GM19023 (cell line): Measurements from ENCODE around the gene SNAP47.

Experiments used
- ATAC-seq: cut with Tn5 transposase; IDR thresholded peaks from one replicate; pipeline ENCODE4 v1.9.1; 2021; ENCODE audit warnings: mild to moderate bottlenecking, moderate library complexity; ENCODE audit not compliant: unreplicated experiment

The SNAP47 gene

GRCh38 chr1:227766653-227767277, 31.5 kb downstream of the SNAP47 start:
- ATAC-seq = no peak

- no peak for ATAC-seq
These were observed 32.3 kb downstream of the SNAP47 start for GRCh38 chr1:227767401-227768124.

GRCh38 chr1:227768125-227768439, 32.8 kb downstream of the SNAP47 start:
- ATAC-seq = no peak

GRCh38 chr1:227768640-227769039, 33.4 kb downstream of the SNAP47 start:
- ATAC-seq = no peak

- ATAC-seq = no peak
These were observed 34.1 kb downstream of the SNAP47 start for GRCh38 chr1:227769047-227769935.

GRCh38 chr1:227769936-227770494, 34.8 kb downstream of the SNAP47 start:
- ATAC-seq = no peak

- ATAC-seq = no peak
These were observed 35.6 kb downstream of the SNAP47 start for GRCh38 chr1:227770812-227771211.

- no peak for ATAC-seq
These were observed 36.1 kb downstream of the SNAP47 start for GRCh38 chr1:227771326-227771725.

GRCh38 chr1:227771771-227772170, 36.5 kb downstream of the SNAP47 start:
- ATAC-seq = no peak

- ATAC-seq = no peak
These were observed 38.3 kb downstream of the SNAP47 start for GRCh38 chr1:227773558-227773957.

- no peak for ATAC-seq
These were observed 39.0 kb downstream of the SNAP47 start for GRCh38 chr1:227774051-227774731.

GRCh38 chr1:227774821-227775661, 39.8 kb downstream of the SNAP47 start:
- ATAC-seq = no peak

GRCh38 chr1:227775841-227776240, 40.6 kb downstream of the SNAP47 start:
- no peak for ATAC-seq

- ATAC-seq = no peak
These were observed 41.1 kb downstream of the SNAP47 start for GRCh38 chr1:227776331-227776771.

- no peak for ATAC-seq
These were observed 41.9 kb downstream of the SNAP47 start for GRCh38 chr1:227777156-227777555.

- no peak for ATAC-seq
These were observed 42.4 kb downstream of the SNAP47 start for GRCh38 chr1:227777646-227778045.

GRCh38 chr1:227778401-227778947, 43.2 kb downstream of the SNAP47 start:
- ATAC-seq = no peak

GRCh38 chr1:227779021-227779441, 43.8 kb downstream of the SNAP47 start:
- ATAC-seq = no peak

GRCh38 chr1:227779685-227780084, 44.5 kb downstream of the SNAP47 start:
- no peak for ATAC-seq
